GM18519 (cell line): ENCODE measurements around the gene SGSM1.

ENCODE experiments used
- ATAC-seq: cut with Tn5 transposase; IDR thresholded peaks from one replicate; pipeline ENCODE4 v1.9.1; 2021; ENCODE audit warnings: mild to moderate bottlenecking, moderate library complexity; ENCODE audit not compliant: unreplicated experiment, low FRiP score

Gene SGSM1

GRCh38 chr22:24969560-24970301 is 163.7 kb downstream of the SGSM1 start:
- no peak for ATAC-seq

GRCh38 chr22:24972369-24972768 is 166.4 kb downstream of the SGSM1 start:
- no peak for ATAC-seq

- no peak for ATAC-seq
These were observed 167.9 kb downstream of the SGSM1 start for GRCh38 chr22:24973872-24974271.

GRCh38 chr22:24975125-24975640 is 169.2 kb downstream of the SGSM1 start:
- no peak for ATAC-seq

- ATAC-seq = no peak
These were observed 169.9 kb downstream of the SGSM1 start for GRCh38 chr22:24975813-24976341.

- ATAC-seq = no peak
These were observed 170.6 kb downstream of the SGSM1 start for GRCh38 chr22:24976442-24977218.
